Activated CD8-positive, alpha-beta memory T cell treated with anti-CD3 and anti-CD28 coated beads for 1 hour (primary cell): ENCODE data around the gene MALRD1.

Experiments
- DNase-seq, 2 donors: peaks; one replicate each; pipeline ENCODE4 v3.0.0-alpha.2; 2020; ENCODE audit warnings: low read depth in 1 of 2; ENCODE audit errors: extremely low read depth in 1 of 2

MALRD1 gene

DNA sequence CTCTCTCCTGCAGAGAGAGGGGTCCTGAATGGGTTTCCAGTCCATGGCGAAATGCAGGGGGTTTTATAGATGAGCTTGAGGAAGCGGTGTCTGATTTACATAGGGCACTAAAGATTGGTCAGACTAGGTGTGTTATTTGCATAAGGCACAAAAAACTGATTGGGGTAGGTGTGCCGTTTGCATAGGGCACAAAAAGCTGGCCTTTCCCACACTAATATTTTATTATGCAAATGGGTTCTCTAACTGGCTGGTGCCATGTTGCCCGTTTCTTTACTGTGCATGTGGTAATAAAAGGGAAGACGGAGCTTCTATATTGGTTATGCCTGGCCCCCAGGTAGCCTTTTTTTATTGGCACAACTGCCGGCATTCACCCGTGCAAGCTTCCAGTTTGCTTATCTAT, 50.2 kb downstream of the MALRD1 start:
- DNase-seq: no peak

DNA sequence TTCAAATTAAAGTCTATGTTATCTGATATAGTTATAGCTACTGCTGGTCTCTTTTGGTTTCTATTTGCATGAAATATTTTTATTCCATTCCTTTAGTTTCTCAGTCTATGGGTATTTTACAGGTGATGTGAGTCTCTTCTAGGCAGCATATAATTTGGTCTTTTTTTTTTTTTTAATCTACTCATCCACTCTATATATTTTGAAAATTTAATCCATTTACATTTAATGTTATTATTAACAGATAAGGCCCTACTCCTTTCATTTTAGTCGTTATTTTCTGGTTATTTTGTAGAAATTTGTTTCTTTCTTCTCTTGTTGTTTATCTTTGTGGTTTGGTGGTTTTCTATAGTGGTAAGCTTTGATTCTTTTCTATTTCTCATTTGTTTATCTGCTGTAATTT, 58.8 kb downstream of the MALRD1 start:
- no peak for DNase-seq

DNA sequence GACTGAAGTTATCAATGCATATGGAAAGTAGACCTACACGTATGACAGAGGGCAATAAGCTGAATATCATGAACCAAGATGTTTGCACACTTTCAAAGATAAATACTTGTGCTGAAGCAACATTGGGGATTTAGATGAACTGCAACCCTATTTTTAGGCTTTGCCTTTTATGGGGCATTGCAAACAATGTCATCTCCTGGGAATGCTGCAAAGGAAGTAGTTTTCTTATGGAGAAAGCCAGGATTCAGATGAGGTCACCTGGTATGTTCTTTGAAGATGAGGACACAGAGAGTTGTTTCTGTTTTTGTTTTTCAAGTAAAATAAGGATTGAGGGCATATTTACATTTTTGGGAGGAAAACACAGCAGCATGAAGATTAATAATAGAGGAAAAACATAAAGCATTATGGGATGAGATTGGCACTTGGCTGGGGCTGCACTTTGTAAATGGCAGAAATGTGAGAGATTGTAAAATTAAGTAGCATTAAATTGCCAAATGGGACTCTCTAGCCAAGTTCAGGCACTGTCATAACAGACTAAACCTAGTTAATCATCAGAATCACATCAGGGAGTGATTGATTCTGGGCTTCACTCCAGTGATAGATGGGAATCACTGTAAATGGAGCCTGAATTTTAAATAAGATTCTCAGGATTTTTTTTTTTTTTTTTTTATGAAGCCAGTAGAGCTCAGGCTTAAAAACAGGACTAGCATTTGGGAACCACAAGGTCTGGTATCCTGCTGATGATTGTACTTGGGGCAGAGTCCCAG, 63.1 kb downstream of the MALRD1 start:
- no peak for DNase-seq

DNA sequence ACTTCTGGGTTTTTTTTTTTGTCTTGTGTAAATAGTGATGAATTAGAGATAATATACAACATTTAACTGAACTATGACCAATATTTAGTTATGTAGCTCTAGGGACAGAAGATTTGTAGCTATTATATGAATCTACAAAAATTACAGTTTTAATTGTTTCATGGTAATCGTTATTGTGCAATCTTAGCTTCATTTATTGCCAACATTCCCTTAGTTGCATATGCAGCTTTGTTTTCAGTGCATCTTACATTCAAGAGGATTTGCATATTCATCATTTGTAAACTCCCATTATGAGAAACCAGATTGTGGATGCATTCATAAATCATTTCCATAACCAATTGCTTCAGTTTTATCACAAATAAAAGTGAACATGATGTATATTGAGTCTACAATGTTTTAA, 68.8 kb downstream of the MALRD1 start:
- no peak for DNase-seq

DNA sequence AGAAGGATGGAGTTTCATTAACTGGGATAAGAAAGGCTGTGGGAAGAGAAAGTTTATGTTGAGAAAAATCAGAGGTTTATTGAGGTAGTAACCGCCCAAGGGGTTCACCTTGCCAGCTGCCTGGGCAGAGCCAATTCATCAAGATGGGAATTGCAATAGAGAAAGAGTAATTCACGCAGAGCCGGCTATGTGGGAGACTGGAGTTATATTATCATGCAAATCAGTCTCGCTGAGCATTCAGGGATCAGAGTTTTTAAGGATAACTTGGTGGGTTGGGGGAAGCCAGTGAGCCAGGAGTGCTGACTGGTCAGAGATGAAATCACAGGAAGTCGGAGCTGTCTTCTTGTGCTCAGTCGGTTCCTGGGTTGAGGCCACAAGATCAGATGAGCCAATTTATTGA, 70.6 kb downstream of the MALRD1 start:
- DNase-seq: no peak

DNA sequence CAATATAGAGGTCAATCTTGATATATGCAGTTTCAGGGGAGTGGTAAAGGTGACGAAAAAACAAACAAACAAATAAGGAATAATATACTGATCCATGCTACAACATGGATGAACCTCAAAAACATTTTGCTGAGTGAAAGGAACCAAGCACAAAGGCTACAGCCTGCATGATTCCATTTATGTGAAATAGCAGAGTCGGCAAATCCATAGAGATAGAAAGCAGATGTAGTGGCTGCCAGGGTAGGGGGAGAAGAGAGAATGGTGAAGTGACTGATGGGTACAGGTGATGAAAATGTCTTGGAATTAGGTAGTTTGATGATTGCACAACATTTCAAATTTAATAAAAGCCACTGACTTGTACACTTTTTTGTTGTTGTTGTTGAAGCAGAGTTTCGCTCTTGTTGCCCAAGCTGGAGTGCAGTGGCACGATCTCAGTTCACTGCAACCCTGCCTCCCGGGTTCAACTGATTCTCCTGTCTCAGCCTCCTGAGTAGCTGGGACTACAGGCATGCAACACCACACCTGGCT, 71.8 kb downstream of the MALRD1 start:
- no peak for DNase-seq

DNA sequence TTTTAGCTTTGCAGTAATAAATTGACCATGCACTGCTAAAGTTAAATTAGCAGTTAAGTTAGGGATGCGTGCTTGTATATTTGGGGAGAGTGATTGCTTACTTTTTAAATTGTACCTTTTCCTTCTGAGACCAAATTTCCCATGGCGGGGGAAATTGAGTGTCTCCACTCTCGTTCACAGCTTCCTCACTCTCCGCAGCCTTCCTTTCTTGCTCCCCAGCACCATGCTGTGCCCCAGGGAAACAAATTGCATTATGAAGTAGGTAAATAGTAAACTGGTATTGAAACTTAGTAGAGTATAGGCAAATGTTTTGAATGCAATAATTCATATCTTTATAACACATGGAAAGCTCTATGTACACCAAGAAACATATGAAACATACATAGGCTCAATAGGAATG, 85.4 kb downstream of the MALRD1 start:
- DNase-seq: no peak

DNA sequence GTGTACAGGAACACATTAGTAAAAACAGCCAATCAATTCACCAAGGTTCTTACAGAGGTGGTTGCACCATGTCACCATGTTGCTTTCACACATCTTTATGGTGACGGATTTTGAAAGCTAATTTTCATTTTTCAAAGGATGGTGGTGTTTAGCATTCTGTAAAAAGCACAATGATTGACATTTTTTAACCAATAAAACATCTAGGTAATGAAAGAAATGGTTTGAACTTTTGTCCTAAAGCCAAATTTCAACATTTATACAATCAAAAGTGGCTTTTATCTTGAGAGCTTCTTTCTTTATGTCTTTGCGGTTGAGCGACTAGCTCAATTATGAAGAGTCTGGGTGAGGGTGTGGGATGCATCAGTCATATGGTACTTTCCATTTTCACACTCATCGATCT, 94.4 kb downstream of the MALRD1 start:
- DNase-seq: no peak

DNA sequence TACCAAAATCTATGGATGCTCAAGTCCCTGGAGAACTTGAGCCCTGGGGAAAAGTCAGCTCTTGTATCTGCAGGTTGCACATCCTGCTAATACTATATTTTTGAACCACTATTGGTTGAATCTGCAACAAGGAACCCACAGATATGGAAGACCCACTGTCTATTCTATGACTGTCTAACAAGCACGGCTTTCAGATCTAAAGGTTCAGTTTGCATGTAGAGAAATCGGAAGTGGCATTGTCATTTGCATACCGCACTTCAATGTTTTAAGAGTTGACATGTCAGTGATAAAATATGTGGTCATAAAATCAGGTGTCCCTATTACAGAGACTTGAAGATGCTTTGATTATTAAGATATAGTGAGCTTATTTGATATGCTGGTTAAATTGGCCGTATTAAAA, 95.6 kb downstream of the MALRD1 start:
- DNase-seq: no peak

DNA sequence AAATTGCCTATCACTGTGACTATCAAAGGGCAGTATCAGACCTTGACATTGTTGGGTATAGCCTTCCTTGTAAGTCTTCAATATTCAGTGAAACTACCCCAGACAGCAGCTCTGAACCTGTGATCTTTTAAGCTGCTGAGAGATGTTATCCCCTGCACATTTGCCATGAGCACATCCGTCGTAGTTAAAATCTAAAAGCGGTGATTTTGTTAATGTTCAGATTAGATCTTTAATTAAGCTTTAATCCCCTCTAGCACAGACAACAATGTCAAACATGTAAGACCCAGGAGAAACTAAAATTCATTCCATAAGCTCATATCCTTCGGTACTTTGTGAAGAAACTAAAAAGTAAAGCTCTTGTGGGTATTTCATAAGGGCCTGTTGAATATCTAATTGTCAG, 105.8 kb downstream of the MALRD1 start:
- DNase-seq: no peak

DNA sequence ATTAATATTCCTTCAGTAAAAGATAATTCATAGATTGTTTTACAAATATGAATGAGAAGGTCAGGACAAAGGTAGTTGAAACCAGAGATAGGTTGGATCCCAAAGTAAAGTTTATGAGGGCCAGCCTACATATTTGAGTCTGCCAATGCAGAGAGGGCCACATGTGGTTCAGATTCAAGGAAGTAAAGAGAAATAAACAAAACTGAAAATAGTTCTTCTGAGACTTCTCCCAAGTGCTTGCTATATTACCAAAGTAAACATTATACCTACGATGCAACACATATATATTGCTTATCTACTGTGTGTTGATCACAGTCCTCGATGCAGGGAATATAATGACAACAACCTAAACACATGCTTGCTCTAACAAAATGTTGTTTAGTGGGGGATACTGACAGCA, 109.8 kb downstream of the MALRD1 start:
- DNase-seq: no peak

DNA sequence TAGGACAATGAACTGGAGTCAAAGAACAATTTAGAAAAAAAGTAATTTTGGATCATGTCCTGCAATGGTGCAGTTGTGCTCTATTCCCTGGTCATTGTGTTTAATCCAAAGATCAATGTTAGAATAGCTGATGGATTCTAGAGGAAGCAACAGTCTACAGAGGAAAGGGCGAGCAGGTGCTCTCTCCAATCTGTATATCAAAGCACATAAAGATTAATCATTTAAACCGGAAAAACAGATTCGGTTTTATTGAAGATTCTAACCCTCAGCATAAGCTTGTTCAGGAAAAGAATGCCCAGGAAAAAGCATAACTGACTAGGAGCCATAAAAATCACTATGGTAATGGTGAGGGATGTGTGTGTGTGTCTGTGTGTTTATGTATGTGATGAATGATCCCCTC, 110.3 kb downstream of the MALRD1 start:
- DNase-seq: no peak

DNA sequence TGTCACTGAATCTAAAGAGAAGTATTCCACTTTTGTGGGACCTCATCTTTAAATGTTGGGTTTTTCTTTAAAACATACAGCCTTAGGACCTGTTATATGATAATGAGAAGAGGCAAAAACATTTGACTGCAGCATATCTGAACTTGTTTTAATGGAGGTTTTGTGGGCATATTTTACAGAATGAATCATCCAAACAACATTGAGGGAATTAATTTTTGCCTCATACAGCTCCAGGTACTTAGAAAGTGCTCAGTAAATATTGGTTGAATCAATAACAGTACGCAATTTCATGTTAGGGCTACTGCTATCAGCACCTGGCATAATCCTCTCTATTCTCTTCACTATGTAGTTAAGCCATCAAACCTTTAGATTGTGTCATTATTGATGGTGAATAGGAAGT, 115.9 kb downstream of the MALRD1 start:
- no peak for DNase-seq

DNA sequence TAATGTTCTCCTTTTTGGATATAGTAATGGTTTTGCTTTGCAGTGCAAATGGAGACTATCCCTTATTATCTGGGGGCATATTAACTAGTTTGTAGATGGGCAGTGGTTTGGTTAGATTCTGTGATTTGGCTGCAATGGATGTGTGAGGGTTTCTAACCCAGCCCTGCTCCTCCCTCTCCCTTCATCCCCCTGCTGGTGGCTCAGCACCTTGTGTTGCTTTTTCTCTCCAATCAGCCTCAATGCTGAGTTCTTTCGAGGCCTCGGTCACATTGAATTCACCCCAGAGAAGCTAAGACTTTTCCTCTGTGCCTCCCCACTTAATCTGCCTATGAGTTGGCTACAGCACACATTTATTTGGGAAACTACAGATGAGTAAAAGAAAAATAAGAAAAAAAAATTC, 120.0 kb downstream of the MALRD1 start:
- DNase-seq: no peak

DNA sequence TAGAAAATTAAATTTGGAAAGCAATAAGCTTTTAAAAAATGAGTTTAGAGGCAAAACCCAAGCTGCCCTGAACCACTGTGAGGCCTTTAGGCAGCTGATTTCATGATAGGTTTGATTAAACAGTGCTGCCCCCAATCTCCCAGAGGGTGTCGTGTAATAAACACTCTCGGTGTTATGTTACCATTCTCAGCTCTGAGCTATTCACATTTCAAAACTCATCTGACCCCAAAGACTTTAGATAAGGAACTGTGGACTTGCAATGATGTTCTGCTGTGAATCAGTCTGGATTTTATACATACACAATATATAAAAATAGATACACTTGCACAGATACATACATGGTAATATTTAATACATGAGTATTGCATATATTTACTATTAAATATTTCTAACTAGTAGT, 120.4 kb downstream of the MALRD1 start:
- no peak for DNase-seq

DNA sequence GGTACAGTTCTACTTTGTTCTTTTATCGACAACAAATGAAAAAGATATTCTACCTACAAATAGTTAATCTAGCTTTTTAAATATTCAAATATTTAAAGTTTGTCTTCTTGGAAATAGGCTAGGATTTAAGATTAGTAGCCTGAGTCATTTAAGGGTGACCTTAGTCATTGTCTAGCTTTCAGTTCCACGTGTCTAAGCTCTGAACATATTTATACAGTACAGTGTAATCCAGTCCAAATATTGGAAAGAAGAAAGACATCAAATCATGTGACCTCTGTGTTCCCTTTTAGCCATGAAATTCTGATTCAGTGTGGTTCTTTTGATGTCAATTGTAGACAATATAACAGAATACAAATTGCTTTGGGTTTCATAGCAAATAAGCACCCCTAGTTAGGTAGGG, 121.1 kb downstream of the MALRD1 start:
- DNase-seq: no peak

DNA sequence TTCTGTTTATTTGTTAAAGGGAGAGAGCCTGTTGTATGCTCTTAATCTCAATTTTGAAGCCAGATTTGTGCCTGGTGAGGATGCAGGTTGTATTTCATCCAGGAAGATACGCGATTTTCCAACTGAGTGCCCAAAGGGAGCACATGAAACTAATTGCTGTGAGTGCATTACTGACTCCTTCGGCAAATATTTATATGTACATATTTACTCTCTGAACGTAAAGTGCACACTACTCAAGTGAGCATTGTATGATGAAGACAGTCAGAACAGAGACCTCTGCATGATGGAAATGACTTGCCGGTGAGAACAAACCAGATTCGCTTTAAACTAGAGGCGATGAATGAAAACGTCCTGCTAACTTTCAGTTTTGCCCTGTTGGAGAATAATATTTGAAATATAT, 130.1 kb downstream of the MALRD1 start:
- DNase-seq: no peak

DNA sequence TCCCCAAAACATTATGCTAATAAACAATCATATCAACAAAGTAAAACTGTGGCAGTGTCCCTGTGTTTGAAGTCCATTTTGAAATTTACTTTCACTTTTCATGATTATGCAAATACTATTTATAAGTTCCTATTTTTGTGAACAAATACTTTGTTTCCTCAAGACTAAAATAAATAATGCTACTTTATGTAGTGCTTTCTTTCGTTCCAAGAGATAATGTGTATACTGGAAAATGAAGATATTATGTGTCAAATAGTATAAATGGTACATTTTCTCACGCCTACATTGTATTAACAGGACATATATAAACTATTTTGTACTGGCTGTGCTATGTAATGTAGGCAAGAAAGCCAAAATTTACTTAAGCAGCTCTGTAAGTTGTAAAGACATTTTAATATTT, 136.3 kb downstream of the MALRD1 start:
- no peak for DNase-seq

DNA sequence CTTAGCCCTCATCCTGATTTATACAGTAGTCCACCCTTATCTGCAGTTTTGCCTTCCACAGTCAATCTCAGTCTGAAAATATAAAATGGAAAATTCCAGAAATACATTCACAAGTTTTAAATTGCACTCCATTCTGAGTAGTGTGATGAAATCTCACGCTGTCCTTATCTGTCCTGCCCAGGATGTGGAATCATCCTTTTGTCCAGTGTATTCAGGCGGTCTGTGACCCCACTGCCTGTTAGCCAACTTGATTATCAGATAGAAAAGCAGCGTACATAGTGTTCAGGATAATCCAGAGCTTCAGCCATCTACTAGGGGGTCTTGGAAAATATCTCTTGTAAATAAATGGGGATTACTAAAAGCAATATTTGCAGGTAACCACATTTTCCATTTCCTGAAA, 146.3 kb downstream of the MALRD1 start:
- DNase-seq: no peak

DNA sequence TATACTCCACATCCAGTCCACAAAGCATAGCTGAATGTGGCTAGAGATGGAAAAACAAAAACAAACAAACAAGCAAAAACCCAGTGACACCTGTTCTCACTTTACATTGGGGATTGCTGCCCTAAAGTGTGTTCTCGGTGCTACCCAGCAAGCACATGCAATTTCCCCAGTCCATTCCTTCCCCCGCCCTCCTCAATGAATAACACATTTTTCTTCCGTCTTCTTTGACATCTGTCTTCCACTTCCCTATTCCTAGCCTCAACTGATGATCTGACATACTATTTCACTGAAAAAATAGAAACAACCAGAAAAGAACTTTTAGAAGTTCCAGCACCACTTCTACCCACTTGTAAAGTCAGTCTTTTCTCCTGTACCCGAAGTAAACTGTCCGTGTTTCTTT, 147.1 kb downstream of the MALRD1 start:
- DNase-seq: no peak

DNA sequence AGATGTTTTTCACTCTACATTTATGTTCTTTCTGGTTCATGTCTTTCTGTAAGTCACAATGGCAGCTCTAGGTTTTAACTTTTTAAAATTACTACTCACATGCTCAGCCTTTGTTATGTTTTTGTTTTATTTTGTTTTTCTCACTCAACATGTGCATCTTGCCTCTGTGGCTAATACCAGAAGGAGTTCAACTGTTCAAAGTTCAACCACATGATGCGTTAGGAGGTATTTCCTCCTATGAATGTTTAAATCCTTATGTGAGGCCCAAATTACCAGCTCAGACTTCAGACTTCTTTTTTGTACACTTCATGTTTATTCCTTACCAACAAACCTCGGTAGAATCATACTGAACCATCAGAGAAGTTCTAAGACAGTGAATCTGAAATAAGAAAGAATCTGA, 151.6 kb downstream of the MALRD1 start:
- no peak for DNase-seq

DNA sequence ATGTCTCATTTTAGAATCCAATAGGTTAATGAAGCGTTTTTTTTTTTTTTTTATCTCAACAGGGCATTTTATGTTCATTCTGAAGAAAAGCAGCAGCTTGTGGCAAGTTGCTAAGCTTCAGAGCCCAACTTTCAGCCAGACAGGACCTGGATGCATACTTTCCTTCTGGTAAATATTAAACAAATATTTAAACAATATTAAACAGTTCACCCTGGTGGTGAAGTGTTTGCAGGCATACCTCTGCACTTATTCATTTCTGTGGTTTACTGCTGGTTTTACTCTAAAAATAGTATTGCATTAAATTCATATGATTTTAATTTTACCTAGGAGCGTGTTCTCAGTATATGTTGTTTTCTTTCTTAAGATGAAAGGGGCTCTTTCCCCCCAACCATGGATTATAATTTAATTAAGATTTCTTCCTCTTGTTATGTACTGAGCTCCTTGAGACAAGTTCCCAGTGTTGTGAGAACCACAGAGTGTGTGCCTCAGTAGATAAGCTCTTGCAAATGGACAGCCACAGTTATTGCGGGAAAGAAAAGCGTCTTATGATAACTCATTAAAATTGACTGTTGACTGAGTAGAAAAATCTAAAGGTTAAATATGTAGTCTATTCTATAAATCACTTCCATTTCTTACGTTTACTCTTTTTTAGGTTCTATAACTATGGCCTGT, 155.8 kb downstream of the MALRD1 start:
- no peak for DNase-seq

DNA sequence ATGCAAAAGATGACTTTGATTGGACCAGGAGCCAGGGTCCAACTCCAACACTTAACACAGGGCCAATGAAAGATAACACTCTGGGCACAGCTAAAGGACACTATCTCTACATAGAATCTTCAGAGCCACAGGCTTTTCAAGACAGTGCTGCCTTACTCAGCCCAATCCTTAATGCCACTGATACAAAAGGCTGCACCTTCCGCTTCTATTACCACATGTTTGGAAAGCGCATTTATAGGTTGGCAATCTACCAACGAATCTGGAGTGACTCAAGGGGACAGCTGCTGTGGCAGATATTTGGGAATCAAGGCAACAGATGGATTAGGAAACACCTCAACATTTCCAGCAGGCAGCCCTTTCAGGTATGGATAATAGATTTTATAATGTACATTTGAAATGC, 160.7 kb downstream of the MALRD1 start:
- DNase-seq: no peak
